HCT116 (cell line): ENCODE results near the gene CYP4F3.

ENCODE experiments used
- SP1 ChIP-seq: IDR thresholded peaks from 2 replicates; pipeline ENCODE4 v1.6.1; 2012; ENCODE audit warnings: low read depth
- ZFX ChIP-seq: fragments of 450-650 bp; IDR thresholded peaks from 2 replicates; pipeline ENCODE4 v1.6.1; 2017

DNA sequence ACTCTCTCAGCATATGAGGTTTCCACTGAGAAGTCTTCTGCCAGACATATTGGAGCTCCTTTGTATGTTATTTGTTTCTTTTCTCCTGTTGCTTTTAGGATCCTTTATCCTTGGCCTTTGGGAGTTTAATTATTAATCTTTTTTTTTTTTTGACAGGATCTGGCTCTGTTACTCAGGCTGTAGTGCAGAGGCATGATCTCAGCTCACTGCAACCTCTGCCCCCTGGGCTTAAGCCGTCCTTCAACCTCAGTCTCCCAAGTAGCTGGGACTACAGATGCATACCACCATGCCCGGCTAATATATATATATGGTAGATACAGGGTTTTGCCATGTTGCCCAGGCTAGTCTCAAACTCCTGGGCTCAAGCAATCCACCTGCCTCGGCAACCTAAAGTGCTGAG, 6.6 kb upstream of the CYP4F3 start:
- TF ChIP-seq ZFX (no peak), SP1 (no peak)
